ACHN (cell line): ENCODE data around the gene DISC1.

Experiments used
- DNase-seq: peaks from one replicate; pipeline ENCODE4 v3.0.0-alpha.2; 2015
- in situ Hi-C: cut with HindIII; loops from 2 replicates; pipeline ENCODE4 v1.10.0; 2017; ENCODE audit warnings: low sequenced_read_pairs, low pct_ligation_motif_present, low pct_unique_long_range_greater_than_20kb

Gene DISC1

GRCh38 chr1:231921646-231922345 is 295.2 kb downstream of the DISC1 start:
- no peak for DNase-seq

GRCh38 chr1:231923491-231924041 is 297.0 kb downstream of the DISC1 start:
- no peak for DNase-seq
- in situ Hi-C loops, result no loop called here

More at GRCh38 chr1:231921646-231922345, 295.2 kb downstream of the DISC1 start:
- in situ Hi-C loops, result no loop called here

DNA sequence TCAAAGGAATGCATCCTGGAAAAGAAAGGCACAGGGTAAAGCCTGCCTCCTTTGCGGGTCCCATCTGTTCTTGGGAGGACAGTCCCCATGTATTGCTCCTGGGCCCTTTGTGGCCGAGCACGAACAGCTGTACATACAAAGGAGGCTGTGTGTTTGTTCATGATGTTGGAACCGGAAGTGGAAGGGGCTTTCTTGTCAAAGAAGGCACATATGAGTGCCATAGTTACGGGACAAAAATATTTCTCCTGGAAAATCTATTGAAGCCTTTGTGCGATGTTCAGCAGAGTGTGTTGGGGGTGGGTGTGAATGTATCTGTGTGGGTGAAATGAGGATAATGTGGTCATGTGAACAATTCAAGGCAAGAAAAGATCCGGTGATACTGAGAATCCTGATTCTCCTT is 297.6 kb downstream of the DISC1 start:
- no peak for DNase-seq
- in situ Hi-C loops, result no loop called here

DNA sequence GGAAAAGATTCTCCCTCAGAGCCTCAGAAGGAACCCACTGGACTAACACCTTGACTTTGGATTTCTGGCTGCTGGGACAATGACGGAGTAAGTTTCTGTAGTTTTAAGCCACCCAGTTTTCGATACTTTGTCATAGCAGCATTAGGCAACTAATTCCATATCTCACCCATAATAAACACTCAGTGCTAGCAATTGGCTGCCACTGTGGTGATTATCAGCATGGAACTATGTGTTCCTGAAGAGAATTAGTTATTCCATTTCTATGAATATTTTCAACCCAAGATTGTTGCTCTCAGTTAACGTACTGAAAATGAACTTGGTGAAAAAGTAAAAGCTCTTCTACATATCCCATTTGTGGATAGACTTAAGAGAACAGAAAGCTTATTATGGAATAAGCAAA is 299.3 kb downstream of the DISC1 start:
- in situ Hi-C loops, result no loop called here
- DNase-seq, result no peak

- in situ Hi-C loops, result no loop called here
- DNase-seq, result no peak
These were observed 299.8 kb downstream of the DISC1 start for GRCh38 chr1:231926340-231926739.

- in situ Hi-C loops, result no loop called here
- DNase-seq, result no peak
These were observed 300.3 kb downstream of the DISC1 start for GRCh38 chr1:231926933-231927332.

- no peak for DNase-seq
- in situ Hi-C loops, result no loop called here
These were observed 300.8 kb downstream of the DISC1 start for GRCh38 chr1:231927431-231927830.

- in situ Hi-C loops, result no loop called here
- DNase-seq, result no peak
These were observed 302.7 kb downstream of the DISC1 start for GRCh38 chr1:231929311-231929710.

DNA sequence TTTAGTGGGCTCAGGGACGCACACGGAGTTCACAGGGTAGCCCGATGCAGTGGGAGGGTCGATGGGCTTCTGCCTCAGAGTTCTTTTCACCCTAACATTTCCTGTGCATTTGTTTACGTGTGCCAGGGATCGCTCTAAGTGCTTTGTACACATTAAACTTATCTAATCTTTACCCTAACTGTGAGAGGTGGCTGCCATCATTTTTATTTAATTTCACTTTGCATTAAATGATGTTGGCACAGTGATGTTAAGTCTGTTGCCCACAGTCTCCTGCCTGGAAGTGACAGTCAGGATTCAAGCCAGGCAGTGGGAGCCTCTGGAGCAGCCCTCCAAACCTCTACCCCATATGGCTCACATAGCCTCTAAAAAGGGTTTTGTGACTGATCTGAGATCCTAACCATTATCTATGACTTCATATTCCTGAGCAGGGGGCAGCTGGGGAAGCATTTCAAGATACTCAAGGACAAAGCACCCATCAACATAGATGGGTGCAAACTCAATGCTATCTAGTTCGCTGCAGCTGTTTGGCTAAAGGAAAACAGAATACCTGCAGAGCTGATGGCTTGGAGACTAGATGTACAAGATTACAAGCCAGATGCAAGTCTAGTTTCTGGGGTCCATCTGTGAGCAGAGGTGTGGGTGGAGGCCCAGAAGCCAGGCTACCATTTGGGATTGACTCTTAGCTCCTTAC is 303.8 kb downstream of the DISC1 start:
- no peak for DNase-seq

DNA sequence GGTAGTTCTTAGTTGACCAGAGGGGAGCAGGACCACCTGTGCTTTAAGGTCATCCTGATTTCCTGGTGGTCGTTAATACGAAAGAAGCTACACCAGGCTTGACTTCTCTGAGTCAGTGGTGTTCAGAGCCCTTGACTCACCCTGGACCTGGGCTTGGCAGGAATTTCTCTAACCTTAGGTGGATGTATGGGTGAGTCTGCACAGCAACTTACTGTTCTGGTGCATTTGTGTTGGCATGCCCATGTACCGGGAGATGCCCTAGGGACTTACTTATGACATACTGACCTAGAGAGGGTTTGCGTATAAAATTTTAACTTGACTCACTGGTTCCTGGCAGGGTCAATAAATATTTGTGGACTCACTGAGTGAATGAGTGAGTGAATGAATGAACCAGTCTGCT is 304.6 kb downstream of the DISC1 start:
- DNase-seq, result no peak
- in situ Hi-C loops, result no loop called here

More for the DNA sequence above, 303.8 kb downstream of the DISC1 start:
- in situ Hi-C loops, result no loop called here

- DNase-seq, result peak; percentile 36
- in situ Hi-C loops, result no loop called here
These were observed 305.4 kb downstream of the DISC1 start for GRCh38 chr1:231931846-231932454.

GRCh38 chr1:231933711-231934626 is 307.4 kb downstream of the DISC1 start:
- in situ Hi-C loops, result no loop called here

DNA sequence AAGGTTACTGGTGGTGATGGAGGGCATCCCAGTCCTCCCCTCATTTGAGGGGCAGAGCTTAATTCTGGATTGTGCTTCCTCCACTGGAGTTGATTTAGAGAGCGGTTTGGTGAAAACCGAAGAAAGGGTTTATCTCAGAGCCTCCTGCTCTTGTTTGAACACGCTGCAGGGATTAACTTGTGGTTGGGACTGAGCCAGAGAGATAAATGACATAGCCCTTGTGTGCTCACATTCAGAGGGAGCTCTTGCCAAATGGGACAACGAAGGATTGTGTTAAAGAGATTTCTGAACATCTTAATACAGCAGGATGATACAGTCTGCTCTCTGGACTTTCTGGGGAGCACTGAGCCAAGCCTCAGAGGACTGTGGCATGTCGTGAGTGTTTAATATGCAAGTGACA is 308.2 kb downstream of the DISC1 start:
- DNase-seq, result no peak
- in situ Hi-C loops, result no loop called here

More at GRCh38 chr1:231933711-231934626, 307.4 kb downstream of the DISC1 start:
- DNase-seq, result no peak

DNA sequence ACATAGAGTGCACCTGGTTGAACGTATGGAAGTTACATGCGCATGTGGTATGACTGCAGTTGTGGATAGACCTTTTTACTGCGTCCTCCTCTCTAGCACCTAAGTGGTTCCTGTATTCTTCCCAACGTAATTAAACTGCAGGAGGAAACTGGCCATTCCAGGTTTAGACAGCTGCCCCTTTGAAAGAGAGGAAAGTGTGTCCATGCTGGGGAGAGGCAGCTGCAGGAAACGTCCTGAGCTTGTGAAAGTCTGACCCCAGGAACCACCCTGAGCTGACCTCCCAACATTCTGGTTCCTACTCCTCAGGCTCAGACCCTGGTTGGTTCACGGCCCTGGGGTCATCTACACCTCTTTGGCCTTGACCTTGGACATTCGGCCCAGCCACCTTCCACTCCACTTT is 309.3 kb downstream of the DISC1 start:
- in situ Hi-C loops, result no loop called here
- DNase-seq, result no peak

DNA sequence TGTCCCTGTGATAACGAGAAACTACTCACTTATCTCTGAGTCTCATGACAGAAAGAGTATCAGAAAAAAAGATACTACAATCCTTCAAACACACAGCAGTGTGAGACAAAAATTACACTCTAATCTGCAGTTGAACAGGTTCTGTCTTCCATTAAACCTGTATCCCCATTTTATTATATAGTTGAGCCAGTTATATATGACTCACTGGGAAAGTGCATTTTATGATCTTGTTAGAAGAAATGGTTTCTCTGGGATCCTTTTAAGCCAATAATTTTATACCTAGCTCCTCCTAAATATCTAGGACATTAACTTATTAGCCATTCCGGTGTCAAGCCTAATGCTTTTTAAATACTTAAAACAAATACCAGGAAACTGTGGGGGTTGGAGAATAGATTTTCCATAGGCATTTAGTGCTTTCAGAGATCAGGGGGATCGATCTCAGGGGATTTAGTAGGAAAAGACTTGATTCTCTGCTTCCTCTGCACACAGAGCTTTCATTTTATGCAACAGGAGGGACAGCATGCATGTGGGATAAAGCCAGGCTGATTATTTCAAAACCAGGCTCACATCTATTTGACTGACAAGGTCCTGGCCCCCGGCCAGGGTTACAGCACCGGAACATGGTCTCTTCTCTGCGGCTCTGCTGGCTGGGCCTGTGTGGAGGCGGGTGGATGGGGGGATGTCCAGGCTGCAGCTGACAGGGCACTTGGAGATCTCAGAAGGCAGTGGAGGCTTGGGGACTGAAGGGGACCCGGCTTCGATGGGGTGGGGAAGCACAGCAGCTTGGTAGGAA is 310.6 kb downstream of the DISC1 start:
- DNase-seq, result no peak
- in situ Hi-C loops, result no loop called here

- no peak for DNase-seq
- in situ Hi-C loops, result no loop called here
These were observed 311.6 kb downstream of the DISC1 start for GRCh38 chr1:231938211-231938610.

DNA sequence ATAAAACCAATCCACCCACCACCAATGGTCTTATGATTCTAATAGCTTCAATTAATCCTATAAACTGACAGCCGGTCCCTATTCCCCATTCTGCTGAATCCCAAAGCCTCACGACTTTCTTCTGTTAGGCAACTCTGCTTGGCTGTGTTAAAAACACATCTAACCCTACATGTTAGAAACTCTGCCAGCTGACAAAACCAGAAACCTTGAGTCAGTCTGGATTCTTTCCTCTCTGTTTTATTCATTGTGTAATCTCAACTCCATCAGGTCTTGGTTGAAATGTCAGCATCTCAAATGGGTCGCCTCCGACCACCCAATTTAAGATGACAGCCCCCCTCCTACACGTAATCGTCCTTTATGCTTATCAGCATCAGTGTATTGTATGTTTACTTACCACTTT is 312.1 kb downstream of the DISC1 start:
- no peak for DNase-seq
- in situ Hi-C loops, result no loop called here

DNA sequence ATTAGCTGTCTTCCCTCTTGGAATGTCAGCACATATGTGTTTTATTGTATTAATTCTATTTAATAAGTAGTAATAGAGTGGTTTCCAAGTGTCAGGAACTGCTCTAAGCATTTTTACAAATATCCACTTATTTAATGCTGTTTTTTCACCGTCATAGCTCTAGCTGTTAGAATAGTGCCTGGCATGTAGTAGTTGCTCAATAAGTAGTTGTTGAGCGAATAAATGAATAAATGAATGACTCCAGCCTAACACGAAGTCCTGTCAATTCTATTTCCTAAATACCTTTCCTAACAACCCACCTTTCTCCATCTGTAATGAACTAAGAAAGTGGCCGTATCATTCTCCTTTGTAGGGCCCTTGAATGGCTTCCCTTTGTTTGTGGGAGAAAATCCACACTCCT is 312.5 kb downstream of the DISC1 start:
- no peak for DNase-seq
- in situ Hi-C loops, result no loop called here
